HG03460 (cell line): Measurements from ENCODE around the gene XPNPEP2.
A peak's percentile ranks its signal among the peaks of the same experiment; 100 is the strongest.

Source experiments
- ATAC-seq: cut with Tn5 transposase; IDR thresholded peaks from one replicate; pipeline ENCODE4 v1.9.1; 2021; ENCODE audit not compliant: unreplicated experiment

XPNPEP2 gene

DNA sequence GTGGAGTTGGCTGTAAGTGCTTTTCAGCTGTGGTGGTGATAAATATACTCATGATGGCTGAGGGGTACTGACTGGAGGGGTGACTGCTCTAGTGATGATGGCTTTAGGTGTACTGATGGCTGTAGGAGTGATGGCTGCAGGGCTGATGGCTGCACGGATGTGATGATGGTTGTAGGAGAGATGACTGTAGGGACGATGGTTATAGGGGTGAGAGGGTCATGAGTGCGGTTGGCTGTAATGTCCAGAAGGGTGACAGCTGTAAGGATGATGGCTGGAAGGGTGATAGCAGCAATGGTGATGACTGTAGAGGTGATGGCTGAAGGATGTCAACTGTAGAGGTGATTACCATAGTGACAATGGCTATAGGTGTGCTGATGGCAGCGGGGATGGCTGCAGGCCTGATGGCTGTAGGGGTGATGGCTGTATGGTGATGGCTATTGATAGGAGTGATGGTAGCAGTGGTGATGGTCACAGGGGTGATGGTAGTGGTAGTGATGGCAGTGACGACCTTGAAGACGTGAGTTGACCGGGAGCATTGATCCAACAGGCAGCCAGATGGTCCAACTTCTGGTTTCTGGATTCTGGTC lies 40.4 kb downstream of the XPNPEP2 start:
- ATAC-seq = no peak

- peak; percentile 30 for ATAC-seq
Measured at GRCh38 chrX:129779747-129780146, 41.0 kb downstream of the XPNPEP2 start, which contains the start of gene SASH3. Gene SASH3, plus strand, starts transcription at chrX:129779949. Its CDS starts 149 bp downstream, at chrX:129780098.

GRCh38 chrX:129780441-129781105 lies 41.8 kb downstream of the XPNPEP2 start:
- ATAC-seq = no peak

GRCh38 chrX:129781134-129781672 lies 42.4 kb downstream of the XPNPEP2 start:
- ATAC-seq = peak; percentile 60

DNA sequence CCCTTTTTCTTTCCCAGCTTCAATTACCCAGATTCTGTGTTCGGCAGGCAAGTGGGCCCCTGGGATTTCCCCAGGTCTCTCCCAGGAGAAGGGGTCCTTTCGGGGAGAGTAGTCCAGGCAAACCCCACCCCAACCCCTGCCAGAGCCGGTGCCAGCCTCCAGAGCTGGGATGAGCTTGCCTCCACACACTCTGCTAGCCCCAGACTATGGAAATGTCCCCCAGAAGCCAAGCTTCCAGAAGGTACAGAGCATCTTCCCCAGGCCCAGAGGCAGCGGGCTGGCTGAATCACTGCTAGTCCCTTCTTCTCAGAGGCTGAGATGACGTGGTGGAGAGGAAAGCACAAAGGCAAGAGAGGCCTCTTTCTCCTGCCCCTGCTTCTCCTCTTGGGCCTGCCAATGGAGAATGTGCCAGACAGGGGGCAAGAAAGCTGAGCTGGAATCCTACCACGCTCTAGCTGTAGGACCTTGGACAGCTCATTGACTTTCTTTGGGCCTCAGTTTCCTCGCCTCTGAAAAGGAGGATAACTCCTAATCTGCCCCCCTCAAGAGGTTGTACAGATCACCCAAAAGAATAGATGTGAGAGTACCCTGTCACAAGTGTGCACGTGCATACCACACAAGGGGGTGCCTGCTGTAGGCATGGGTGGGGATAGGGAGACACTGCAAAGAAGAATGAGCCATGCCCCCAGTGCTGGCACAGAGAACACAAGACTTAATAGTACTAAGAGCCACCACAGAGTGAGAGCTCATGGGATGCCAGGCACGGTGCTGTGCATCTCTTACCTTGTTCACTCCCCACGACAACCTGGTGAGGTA lies 43.1 kb downstream of the XPNPEP2 start:
- no peak for ATAC-seq

DNA sequence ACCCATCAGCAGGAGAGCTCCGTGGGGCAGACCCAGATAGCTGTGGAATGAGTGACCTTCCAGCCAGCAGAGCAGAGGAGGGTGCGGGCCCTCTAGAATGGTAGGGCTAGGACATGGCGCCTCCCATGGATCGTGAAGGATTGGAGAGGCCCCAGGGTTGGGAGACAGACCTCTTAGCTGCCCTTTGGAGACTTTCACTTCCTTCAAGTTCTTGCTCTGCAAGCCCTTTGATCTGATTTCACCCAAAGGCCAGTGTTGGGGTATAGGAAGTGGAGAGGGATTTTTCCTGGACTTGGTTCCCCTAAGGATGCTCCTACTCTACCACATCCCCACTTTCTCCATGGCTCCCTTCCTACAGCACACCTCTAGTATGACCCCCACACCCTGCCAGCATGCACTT lies 43.9 kb downstream of the XPNPEP2 start:
- no peak for ATAC-seq

GRCh38 chrX:129783291-129783713 lies 44.5 kb downstream of the XPNPEP2 start:
- no peak for ATAC-seq

DNA sequence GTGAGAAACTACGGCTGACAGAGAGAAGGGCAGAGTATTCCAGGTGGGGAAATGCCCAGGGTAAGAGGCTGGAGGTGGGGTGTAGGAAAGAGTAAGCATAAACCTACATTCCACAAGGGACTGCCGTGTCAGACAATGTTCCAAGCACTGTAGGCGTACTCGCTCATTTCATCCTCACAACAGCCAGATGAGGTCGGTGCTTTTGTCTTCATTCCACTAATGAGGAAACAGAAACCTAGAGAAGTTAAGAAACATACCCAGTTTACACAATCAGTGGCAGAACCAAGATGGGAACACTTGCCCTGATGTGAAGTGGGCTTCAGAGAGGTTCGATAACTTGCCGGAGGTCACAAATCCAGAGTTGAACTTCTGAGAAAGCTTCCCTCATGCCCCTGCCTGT lies 45.6 kb downstream of the XPNPEP2 start:
- no peak for ATAC-seq

GRCh38 chrX:129785160-129785947 lies 46.6 kb downstream of the XPNPEP2 start:
- ATAC-seq = no peak

GRCh38 chrX:129786210-129786651 lies 47.5 kb downstream of the XPNPEP2 start:
- peak; percentile 69 for ATAC-seq

DNA sequence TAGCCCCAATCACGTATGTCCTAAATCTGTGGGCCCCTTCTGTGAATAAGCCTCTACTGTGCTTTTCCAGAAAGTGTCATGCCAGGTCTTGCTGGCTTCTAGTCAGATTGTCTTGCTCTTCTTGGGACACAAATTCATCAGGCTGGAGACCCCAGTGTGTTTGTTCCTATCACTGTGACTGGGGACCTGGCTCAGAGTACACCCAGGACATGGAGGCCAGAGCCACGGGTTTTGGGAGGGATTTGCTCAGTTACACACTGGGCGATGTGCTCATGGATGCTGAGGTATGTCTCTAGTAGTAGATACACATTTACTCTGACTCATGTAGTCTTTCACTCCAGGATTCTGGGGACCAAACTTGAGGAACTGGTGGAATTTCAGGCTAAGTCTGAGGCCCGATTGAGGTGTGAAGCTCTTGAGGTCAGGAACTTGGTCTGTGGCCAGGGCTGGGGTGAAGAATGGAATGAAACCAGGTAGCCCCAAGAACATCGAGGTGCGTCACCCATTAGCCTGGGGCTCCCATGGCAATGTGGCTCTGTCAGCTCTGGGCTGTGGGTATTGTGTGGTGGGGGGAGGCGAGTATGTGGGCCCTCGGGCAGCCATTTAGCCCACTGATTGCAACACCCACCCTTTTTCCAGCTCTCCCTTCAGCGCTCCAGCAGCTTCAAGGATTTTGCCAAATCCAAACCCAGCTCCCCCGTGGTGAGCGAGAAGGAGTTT lies 48.7 kb downstream of the XPNPEP2 start:
- ATAC-seq = no peak

- no peak for ATAC-seq
Measured at GRCh38 chrX:129788527-129788926, 49.7 kb downstream of the XPNPEP2 start.

DNA sequence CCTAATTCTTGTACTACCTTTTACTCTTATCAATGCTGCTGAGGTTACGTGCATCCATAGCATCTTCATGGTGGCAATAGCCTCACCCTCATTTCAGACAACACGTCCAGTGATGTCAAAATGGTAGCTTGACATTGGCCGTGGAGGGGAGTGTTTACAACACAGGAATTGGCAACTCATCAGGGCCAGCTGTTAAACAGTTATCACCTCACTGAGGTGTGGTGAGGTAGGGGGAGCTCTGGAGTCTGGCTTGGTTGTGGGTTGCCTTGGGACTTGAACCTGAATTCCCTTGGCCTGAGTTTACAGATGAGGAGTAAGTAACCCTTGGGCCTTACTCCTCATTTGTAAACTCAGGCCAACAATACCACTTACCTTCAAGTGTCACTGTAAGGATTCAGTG lies 51.4 kb downstream of the XPNPEP2 start:
- no peak for ATAC-seq

- no peak for ATAC-seq
Measured at GRCh38 chrX:129790808-129791207, 52.0 kb downstream of the XPNPEP2 start.

DNA sequence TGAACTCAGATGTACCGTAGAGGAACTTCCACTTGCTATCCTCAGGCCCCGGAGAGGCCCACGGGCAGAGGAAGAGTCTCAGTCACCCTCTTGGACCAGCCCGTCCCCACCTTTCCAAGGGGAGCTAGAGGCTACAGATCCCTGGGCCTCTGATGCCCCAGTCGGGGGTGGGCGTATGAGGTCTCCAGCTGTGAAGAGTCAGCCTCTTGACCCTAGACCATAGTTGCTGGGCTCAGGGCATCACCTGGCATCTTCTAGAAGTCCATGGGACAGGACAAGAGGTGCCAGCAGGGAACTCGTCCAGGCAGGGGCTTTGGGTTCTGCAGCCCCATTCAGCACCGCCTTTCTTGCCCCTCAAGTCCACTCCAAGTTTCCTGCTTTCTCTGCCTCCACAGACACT lies 52.6 kb downstream of the XPNPEP2 start:
- no peak for ATAC-seq

DNA sequence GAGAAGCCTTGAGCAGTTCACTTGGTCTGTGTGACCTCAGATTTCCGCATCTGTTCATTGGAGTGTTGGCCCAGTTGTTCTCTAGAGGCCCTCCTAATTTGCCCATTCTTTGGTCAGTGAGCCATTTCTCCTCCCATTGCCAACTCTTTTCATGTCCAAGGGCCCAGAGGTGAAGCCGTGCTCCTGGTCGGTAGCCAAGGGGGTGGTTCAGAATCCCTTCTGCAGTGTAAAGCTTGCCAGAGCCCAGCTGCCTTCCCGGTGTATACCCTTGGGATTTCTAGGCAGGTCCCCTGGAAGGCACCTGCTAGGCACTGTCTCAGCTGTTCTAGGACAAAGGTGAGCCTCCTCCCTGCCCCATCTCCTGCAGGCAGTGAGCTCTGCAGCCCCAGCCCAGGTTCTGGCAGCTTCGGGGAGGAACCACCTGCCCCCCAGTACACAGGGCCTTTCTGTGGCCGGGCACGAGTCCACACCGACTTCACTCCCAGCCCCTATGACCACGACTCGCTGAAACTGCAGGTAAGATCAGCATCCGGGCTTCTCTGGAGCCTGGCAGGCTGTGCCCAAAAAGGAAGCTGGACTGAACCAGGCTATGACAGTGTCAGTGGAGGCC lies 53.3 kb downstream of the XPNPEP2 start:
- no peak for ATAC-seq

- ATAC-seq = no peak
Measured at GRCh38 chrX:129792586-129793291, 54.0 kb downstream of the XPNPEP2 start.

DNA sequence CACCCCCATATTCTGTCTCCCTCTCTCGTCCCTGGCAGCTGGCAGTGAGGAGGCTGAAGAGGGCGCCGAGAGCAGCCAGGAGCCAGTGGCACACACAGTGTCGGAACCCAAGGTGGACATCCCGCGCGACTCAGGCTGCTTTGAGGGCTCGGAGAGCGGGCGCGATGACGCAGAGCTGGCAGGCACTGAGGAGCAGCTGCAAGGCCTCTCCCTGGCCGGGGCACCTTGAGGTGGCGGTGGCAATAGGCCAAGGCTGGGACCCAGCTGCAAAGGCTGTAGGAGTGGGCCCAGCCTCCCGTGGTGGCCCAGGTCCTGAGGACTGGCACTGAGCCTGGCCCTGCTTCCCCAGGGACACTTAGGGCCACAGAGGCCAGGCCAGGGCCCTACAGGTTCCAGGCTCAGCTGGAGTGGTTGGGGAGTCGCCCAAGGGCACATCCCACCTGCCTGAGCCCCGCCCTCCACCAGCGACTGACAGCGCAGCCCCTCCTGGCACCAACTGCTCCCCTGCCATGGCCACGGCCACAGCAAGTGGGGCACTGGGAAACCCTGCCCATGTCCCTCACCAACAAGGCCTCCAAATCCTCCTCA lies 54.9 kb downstream of the XPNPEP2 start:
- no peak for ATAC-seq

- no peak for ATAC-seq
Measured at GRCh38 chrX:129795584-129795983, 56.8 kb downstream of the XPNPEP2 start.
